Peyer's patch (tissue), 4 donors: ENCODE data around the gene STK24. TPM values are rescaled to one million over a fixed set of nuclear protein-coding genes. Genes with fewer than 3 reads are reported as not detected.

Source experiments
- DNase-seq, 3 donors: peaks; one replicate each; pipeline ENCODE4 v3.0.0-alpha.2; 2017 to 2019
- H3K27ac ChIP-seq, 4 donors: fragments of 200-600 bp; sonication (generic); one replicate each; pipeline ENCODE4 v1.5.1; 2016 to 2019
- H3K27me3 ChIP-seq, 2 donors: fragments of 200-600 bp; sonication (generic); one replicate each; pipeline ENCODE4 v1.5.1; 2019
- H3K36me3 ChIP-seq, 3 donors: fragments of 200-600 bp; sonication (generic); one replicate each; pipeline ENCODE4 v1.5.1; 2016 to 2019
- H3K4me1 ChIP-seq, 4 donors: fragments of 200-600 bp; sonication (generic); one replicate each; pipeline ENCODE4 v1.5.1; 2016 to 2019
- H3K4me3 ChIP-seq, 4 donors: fragments of 200-600 bp; sonication (generic); 1 replicate in 3 of 4; 2 replicates in 1 of 4; pipeline ENCODE4 v1.5.1; 2016 to 2019; ENCODE audit warnings: mild to moderate bottlenecking in 1 of 4
- H3K9me3 ChIP-seq, 4 donors: fragments of 200-600 bp; sonication (generic); one replicate each; pipeline ENCODE4 v1.5.1; 2016 to 2019; ENCODE audit warnings: mild to moderate bottlenecking in 1 of 4
- CTCF ChIP-seq, 6 experiments: fragments of 450-650 bp in 4 of 6; fragments of 200-600 bp in 2 of 6; sonication (generic) in 1 of 6; IDR thresholded peaks; one replicate each; pipeline ENCODE4 v1.5.1; 2017 to 2019; ENCODE audit warnings: antibody characterized with exemption in 6 of 6, mild to moderate bottlenecking in 3 of 6, moderate library complexity in 1 of 6
- POLR2A ChIP-seq, 2 donors: fragments of 450-650 bp; IDR thresholded peaks; one replicate each; pipeline ENCODE4 v1.5.1; 2017; ENCODE audit warnings: antibody characterized with exemption in 2 of 2, mild to moderate bottlenecking in 2 of 2, moderate library complexity in 2 of 2
- total RNA-seq, 4 donors: library from RNA; depleted of rRNA; stranded (reverse); fragments of >200 nt; gene quantifications; one replicate each; pipeline ENCODE4 v1.1.0, GENCODE V29; 2016

The STK24 gene
- total RNA-seq, 4 donors from 2014 or later = 84.2 to 137 (median 119) TPM

- H3K27me3 ChIP-seq = no peaks in the 10 kb centered on the region
- H3K27ac ChIP-seq = peak overlapping the region in 1 of 4 donors; percentile 77
- no peak for DNase-seq
- TF ChIP-seq CTCF (IDR thresholded peaks at IDR 0.05) = no peak
- TF ChIP-seq POLR2A (IDR thresholded peaks at IDR 0.05) = no peak
- H3K4me3 ChIP-seq = no peak overlapping the region
- no peaks in the 10 kb centered on the region for H3K36me3 ChIP-seq
- H3K9me3 ChIP-seq = no peaks in the 10 kb centered on the region
- peaks cover 8 to 92% (median 49%) of the 10 kb centered on the region in 4 donors for H3K4me1 ChIP-seq
These were observed 9.8 kb downstream of the STK24 start for GRCh38 chr13:98567140-98567539.

DNA sequence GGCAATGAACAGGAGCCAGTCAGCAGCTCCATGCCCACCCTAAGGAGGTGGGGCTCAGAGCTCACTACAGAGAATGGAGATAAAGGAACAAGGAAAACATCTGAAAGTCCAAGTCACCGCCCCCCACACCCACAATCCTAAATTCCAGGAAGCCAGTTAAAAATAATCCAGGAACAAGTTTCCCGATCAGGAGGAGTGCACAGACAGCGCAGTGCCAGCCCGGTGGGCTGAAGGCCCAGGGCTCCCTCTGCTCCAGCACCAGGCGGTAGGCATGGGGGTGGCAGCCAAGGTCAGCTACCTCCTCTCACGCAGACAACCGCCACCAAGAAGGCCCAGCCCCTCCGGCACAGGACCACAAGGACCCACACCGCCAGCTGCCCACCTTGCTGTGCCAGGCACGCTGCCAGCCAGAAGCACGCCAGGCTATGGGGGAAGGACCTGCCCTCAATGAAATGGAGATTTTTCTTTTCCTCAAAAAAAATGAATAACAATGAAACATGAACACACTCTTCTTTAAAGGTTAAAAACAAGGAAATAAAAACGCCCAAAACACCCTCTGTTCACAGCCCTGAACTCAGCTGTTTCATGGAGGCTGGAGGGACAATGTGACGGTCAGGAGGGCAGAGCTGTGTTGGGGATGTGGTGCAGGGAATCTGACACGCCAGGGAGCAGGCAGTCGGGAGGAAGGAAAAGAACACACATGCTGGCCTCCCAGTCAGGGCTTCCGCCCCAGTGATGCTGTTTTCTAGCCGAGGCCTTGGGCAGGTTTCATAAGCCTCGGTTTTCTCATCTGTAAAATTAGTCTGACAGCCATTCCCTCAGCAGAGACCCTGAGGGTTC lies 11.0 kb downstream of the STK24 start:
- Histone ChIP-seq H3K4me1 (peaks cover 8 to 92% (median 41%) of the 10 kb centered on the region in 4 donors), H3K4me3 (peak overlapping the region in 1 of 4 donors; percentile 15), H3K9me3 (no peaks in the 10 kb centered on the region), H3K27ac (peak overlapping the region; percentile 30 to 77 (median 68)), H3K27me3 (no peaks in the 10 kb centered on the region), H3K36me3 (no peaks in the 10 kb centered on the region)
- TF ChIP-seq POLR2A (IDR thresholded peaks at IDR 0.05) (peak in 1 of 2 donors; percentile 15), CTCF (IDR thresholded peaks at IDR 0.05) (no peak)
- DNase-seq = no peak

GRCh38 chr13:98564204-98564603 lies 12.7 kb downstream of the STK24 start:
- H3K9me3 ChIP-seq = no peaks in the 10 kb centered on the region
- peak overlapping the region in 1 of 4 donors; percentile 77 for H3K27ac ChIP-seq
- H3K27me3 ChIP-seq = no peaks in the 10 kb centered on the region
- no peak overlapping the region for H3K4me3 ChIP-seq
- no peak for DNase-seq
- TF ChIP-seq CTCF (IDR thresholded peaks at IDR 0.05) (no peak), POLR2A (IDR thresholded peaks at IDR 0.05) (no peak)
- peaks cover 0 to 82% (median 34%) of the 10 kb centered on the region in 4 donors for H3K4me1 ChIP-seq
- no peaks in the 10 kb centered on the region for H3K36me3 ChIP-seq

- H3K4me3 ChIP-seq = peak overlapping the region in 2 of 4 donors; percentile 17 to 33
- peak in 2 of 3 donors; percentile 54 to 65 for DNase-seq
- no peaks in the 10 kb centered on the region for H3K9me3 ChIP-seq
- peaks cover 0 to 82% (median 34%) of the 10 kb centered on the region in 4 donors for H3K4me1 ChIP-seq
- H3K27ac ChIP-seq = peak overlapping the region in 3 of 4 donors; percentile 10 to 77 (median 40)
- no peak for TF ChIP-seq CTCF (IDR thresholded peaks at IDR 0.05)
- TF ChIP-seq POLR2A (IDR thresholded peaks at IDR 0.05) = no peak
- H3K36me3 ChIP-seq = no peaks in the 10 kb centered on the region
- no peaks in the 10 kb centered on the region for H3K27me3 ChIP-seq
These were observed 13.8 kb downstream of the STK24 start for GRCh38 chr13:98563071-98563470.

GRCh38 chr13:98559169-98559568 lies 17.7 kb downstream of the STK24 start:
- Histone ChIP-seq H3K27ac (no peak overlapping the region), H3K4me3 (no peak overlapping the region), H3K36me3 (no peaks in the 10 kb centered on the region), H3K27me3 (no peaks in the 10 kb centered on the region), H3K9me3 (no peaks in the 10 kb centered on the region), H3K4me1 (peaks cover 0 to 75% (median 13%) of the 10 kb centered on the region in 4 donors)
- DNase-seq = no peak
- TF ChIP-seq POLR2A (IDR thresholded peaks at IDR 0.05) = no peak
- no peak for TF ChIP-seq CTCF (IDR thresholded peaks at IDR 0.05)
